H9 (cell line): Measurements from ENCODE around the gene CHDH. TPM values are rescaled to one million over a fixed set of nuclear protein-coding genes. Genes with fewer than 3 reads are reported as not detected.

Source experiments
- DNase-seq: peaks from one replicate; pipeline ENCODE4 v3.0.0-alpha.2; 2017
- H2AFZ ChIP-seq: one replicate; pipeline ENCODE4 v1.6.1; 2013; ENCODE audit warnings: mild to moderate bottlenecking, low read length, control low read depth, moderate library complexity
- H2AK5ac ChIP-seq: 2 replicates; pipeline ENCODE4 v1.6.1; 2013; ENCODE audit warnings: low read length, control low read depth, mixed read lengths; ENCODE audit not compliant: insufficient read length
- H2BK120ac ChIP-seq: one replicate; pipeline ENCODE4 v1.6.1; 2013; ENCODE audit warnings: low read depth, mild to moderate bottlenecking, low read length, control low read depth, inconsistent platforms; ENCODE audit not compliant: poor library complexity, severe bottlenecking
- H2BK12ac ChIP-seq: 2 replicates; pipeline ENCODE4 v1.6.1; 2013; ENCODE audit warnings: low read length, control low read depth, mixed read lengths, low read depth; ENCODE audit not compliant: insufficient read length
- H2BK15ac ChIP-seq: 2 replicates; pipeline ENCODE4 v1.6.1; 2013; ENCODE audit warnings: low read depth, low read length, control low read depth
- H2BK20ac ChIP-seq: one replicate; pipeline ENCODE4 v1.6.1; 2013; ENCODE audit warnings: low read depth, mild to moderate bottlenecking, low read length, control low read depth, inconsistent platforms; ENCODE audit not compliant: poor library complexity, severe bottlenecking
- H2BK5ac ChIP-seq: 2 replicates; pipeline ENCODE4 v1.6.1; 2013; ENCODE audit warnings: low read length, control low read depth, mixed read lengths; ENCODE audit not compliant: insufficient read length
- H3K14ac ChIP-seq: 2 replicates; pipeline ENCODE4 v1.6.1; 2013; ENCODE audit warnings: low read length, control low read depth; ENCODE audit not compliant: insufficient read depth
- H3K18ac ChIP-seq: 2 replicates; pipeline ENCODE4 v1.6.1; 2013; ENCODE audit warnings: low read depth, mild to moderate bottlenecking, mixed read lengths, low read length, control low read depth; ENCODE audit not compliant: insufficient read length
- H3K23ac ChIP-seq: 2 replicates; pipeline ENCODE4 v1.6.1; 2013; ENCODE audit warnings: low read length, control low read depth, mixed read lengths, low read depth; ENCODE audit not compliant: insufficient read length
- H3K23me2 ChIP-seq: 2 replicates; pipeline ENCODE4 v1.6.1; 2013; ENCODE audit warnings: low read depth, mild to moderate bottlenecking, mixed read lengths, low read length, control low read depth; ENCODE audit not compliant: insufficient read length, poor library complexity, severe bottlenecking
- H3K27ac ChIP-seq: 2 replicates; pipeline ENCODE4 v1.5.1; 2013; ENCODE audit warnings: low read length, control low read depth, mixed read lengths, low read depth; ENCODE audit not compliant: insufficient read length
- H3K27me3 ChIP-seq: 2 replicates; pipeline ENCODE4 v1.6.1; 2013; ENCODE audit warnings: low read length, control low read depth, inconsistent platforms; ENCODE audit not compliant: insufficient read depth
- H3K4ac ChIP-seq: 2 replicates; pipeline ENCODE4 v1.6.1; 2013; ENCODE audit warnings: low read depth, mild to moderate bottlenecking, control low read depth, inconsistent platforms, low read length, moderate library complexity
- H3K4me1 ChIP-seq: 2 replicates; pipeline ENCODE4 v1.6.1; 2013; ENCODE audit warnings: low read length, control low read depth, inconsistent platforms; ENCODE audit not compliant: insufficient read depth
- H3K4me2 ChIP-seq: 2 replicates; pipeline ENCODE4 v1.6.1; 2013; ENCODE audit warnings: low read length, control low read depth, mixed read lengths; ENCODE audit not compliant: insufficient read length, insufficient read depth
- H3K56ac ChIP-seq: 2 replicates; pipeline ENCODE4 v1.6.1; 2013; ENCODE audit warnings: low read depth, mild to moderate bottlenecking, mixed read lengths, low read length, control low read depth; ENCODE audit not compliant: insufficient read length
- H3K79me1 ChIP-seq: 2 replicates; pipeline ENCODE4 v1.6.1; 2013; ENCODE audit warnings: low read depth, mild to moderate bottlenecking, moderate library complexity, low read length, control low read depth, inconsistent platforms; ENCODE audit not compliant: insufficient read depth, poor library complexity, severe bottlenecking
- H3K79me2 ChIP-seq: 2 replicates; pipeline ENCODE4 v1.6.1; 2013; ENCODE audit warnings: low read length, control low read depth, inconsistent platforms; ENCODE audit not compliant: insufficient read depth
- H3K9ac ChIP-seq: 2 replicates; pipeline ENCODE4 v1.6.1; 2013; ENCODE audit warnings: low read length, control low read depth, mixed read lengths; ENCODE audit not compliant: insufficient read length; ENCODE audit errors: extremely low read depth
- H3K9me3 ChIP-seq: one replicate; pipeline ENCODE4 v1.6.1; 2013; ENCODE audit warnings: low read depth, low read length, inconsistent platforms; ENCODE audit not compliant: control insufficient read depth
- H3T11ph ChIP-seq: one replicate; pipeline ENCODE4 v1.6.1; 2013; ENCODE audit warnings: mild to moderate bottlenecking, low read length, control low read depth, inconsistent platforms
- H4K20me1 ChIP-seq: one replicate; pipeline ENCODE4 v1.6.1; 2013; ENCODE audit not compliant: control insufficient read depth, insufficient read length, insufficient read depth
- H4K5ac ChIP-seq: 2 replicates; pipeline ENCODE4 v1.6.1; 2013; ENCODE audit warnings: low read depth, mild to moderate bottlenecking, mixed read lengths, low read length, control low read depth; ENCODE audit not compliant: insufficient read length
- H4K8ac ChIP-seq: replicated peaks from 2 replicates; pipeline ENCODE4 v1.6.1; 2013; ENCODE audit warnings: low read length, control low read depth, mixed read lengths, low read depth; ENCODE audit not compliant: insufficient read length
- H4K91ac ChIP-seq: 2 replicates; pipeline ENCODE4 v1.6.1; 2013; ENCODE audit warnings: low read depth, mild to moderate bottlenecking, moderate library complexity, mixed read lengths, low read length, control low read depth; ENCODE audit not compliant: insufficient read length
- H3K27ac Mint-ChIP-seq, 3 experiments: 2 replicates in 2 of 3; 3 replicates in 1 of 3; pipeline ENCODE4 v1.8.0; 2020 to 2021; ENCODE audit warnings: mixed read lengths in 3 of 3, mild to moderate bottlenecking in 1 of 3, moderate library complexity in 1 of 3
- H3K27me3 Mint-ChIP-seq: 2 replicates; pipeline ENCODE4 v1.8.0; 2021; ENCODE audit warnings: low read depth, mild to moderate bottlenecking, moderate library complexity, mixed read lengths
- H3K36me3 Mint-ChIP-seq, 3 experiments: 2 replicates in 2 of 3; 3 replicates in 1 of 3; pipeline ENCODE4 v1.8.0; 2020 to 2021; ENCODE audit warnings: low read depth in 3 of 3, mixed read lengths in 3 of 3; ENCODE audit not compliant: insufficient read depth in 1 of 3
- H3K4me1 Mint-ChIP-seq, 2 experiments: 2 replicates each; pipeline ENCODE4 v1.8.0; 2020; ENCODE audit warnings: mixed read lengths in 2 of 2
- H3K4me3 Mint-ChIP-seq, 2 experiments: 2 replicates in 1 of 2; 3 replicates in 1 of 2; pipeline ENCODE4 v1.8.0; 2020 to 2021; ENCODE audit warnings: mild to moderate bottlenecking in 2 of 2, mixed read lengths in 2 of 2, moderate library complexity in 1 of 2
- H3K9me3 Mint-ChIP-seq, 2 experiments: 2 replicates in 1 of 2; 3 replicates in 1 of 2; pipeline ENCODE4 v1.8.0; 2020; ENCODE audit warnings: mild to moderate bottlenecking in 2 of 2, mixed read lengths in 2 of 2, moderate library complexity in 1 of 2
- CTCF ChIP-seq: fragments of 200-600 bp; sonication (generic); conservative IDR thresholded peaks from 3 replicates; pipeline ENCODE4 v1.8.0; 2021; ENCODE audit warnings: antibody characterized with exemption, mild to moderate bottlenecking
- WGBS: extraction: QIAGEN DNeasy Blood & Tissue Kit; methylation state at CpG from one replicate; pipeline ENCODE4 v1.1.7; 2013; ENCODE audit warnings: missing lambda C conversion rate, low lambda C conversion rate, mixed read lengths; ENCODE audit not compliant: insufficient read length; ENCODE audit errors: extremely low coverage; 5-methylcytosine and 5-hydroxymethylcytosine counted together
- total RNA-seq: library from RNA; stranded (reverse); gene quantifications from 2 replicates; pipeline ENCODE4 v1.2.1, GENCODE V29; 2021

The CHDH gene
- total RNA-seq, 1 experiment from 2014 or later, result 11.0 TPM

GRCh38 chr3:53841296-53841695 lies 4.9 kb downstream of the CHDH start:
- Histone ChIP-seq H3K9ac (no peak overlapping the region), H4K8ac (no peak overlapping the region), H3K27me3 (no peaks in the 10 kb centered on the region), H2AFZ (no peak overlapping the region), H2BK12ac (no peak overlapping the region), H4K5ac (no peak overlapping the region), H2BK20ac (no peak overlapping the region), H4K20me1 (no peaks in the 10 kb centered on the region), H3K14ac (no peak overlapping the region), H3K23ac (no peak overlapping the region), H4K91ac (no peak overlapping the region), H3K9me3 (no peaks in the 10 kb centered on the region), H3K4me1 (peaks cover 7% of the 10 kb centered on the region; the same call in 1 of the 2 replicates), H2BK5ac (no peak overlapping the region), H3K79me1 (no peaks in the 10 kb centered on the region), H3K56ac (no peak overlapping the region), H3K27ac (no peak overlapping the region), H3K79me2 (no peaks in the 10 kb centered on the region), H3K4me2 (no peak overlapping the region), H3K18ac (no peak overlapping the region), H2BK15ac (no peak overlapping the region), H2BK120ac (no peak overlapping the region), H3T11ph (no peak overlapping the region), H3K4ac (no peak overlapping the region), H2AK5ac (no peak overlapping the region), H3K23me2 (peaks cover 3% of the 10 kb centered on the region)
- TF ChIP-seq CTCF, result no peak; the same call in 2 of the 3 replicates
- H3K27me3 Mint-ChIP-seq, result peaks cover 6% of the 10 kb centered on the region
- no peaks in the 10 kb centered on the region for H3K9me3 Mint-ChIP-seq
- no peak for DNase-seq
- no CpG with 5 or more reads among the region's 5 CpGs for WGBS
- no peak overlapping the region for H3K4me3 Mint-ChIP-seq
- no peak overlapping the region for H3K27ac Mint-ChIP-seq
- peaks cover 1 to 13% (median 9%) of the 10 kb centered on the region in 3 experiments; a peak in 4 of 7 replicates for H3K36me3 Mint-ChIP-seq
- H3K4me1 Mint-ChIP-seq, result peaks cover 35 to 39% of the 10 kb centered on the region in 2 experiments
